Vagina (tissue), 2 donors: ENCODE data around the gene B4GALT7.

Source experiments
- POLR2A ChIP-seq, 2 donors: fragments of 450-650 bp; IDR thresholded peaks; one replicate each; pipeline ENCODE4 v1.6.1; 2017; ENCODE audit warnings: antibody characterized with exemption in 2 of 2, mild to moderate bottlenecking in 2 of 2, moderate library complexity in 2 of 2
- TF ChIP-seq, protein P1 (sequence below), 3 experiments: fragments of 450-650 bp in 2 of 3; fragments of 200-600 bp in 1 of 3; sonication (generic) in 1 of 3; IDR thresholded peaks; one replicate each; pipeline ENCODE4 v1.5.1; 2017 to 2019; ENCODE audit warnings: antibody characterized with exemption in 3 of 3, mild to moderate bottlenecking in 2 of 3, moderate library complexity in 2 of 3

DNA sequence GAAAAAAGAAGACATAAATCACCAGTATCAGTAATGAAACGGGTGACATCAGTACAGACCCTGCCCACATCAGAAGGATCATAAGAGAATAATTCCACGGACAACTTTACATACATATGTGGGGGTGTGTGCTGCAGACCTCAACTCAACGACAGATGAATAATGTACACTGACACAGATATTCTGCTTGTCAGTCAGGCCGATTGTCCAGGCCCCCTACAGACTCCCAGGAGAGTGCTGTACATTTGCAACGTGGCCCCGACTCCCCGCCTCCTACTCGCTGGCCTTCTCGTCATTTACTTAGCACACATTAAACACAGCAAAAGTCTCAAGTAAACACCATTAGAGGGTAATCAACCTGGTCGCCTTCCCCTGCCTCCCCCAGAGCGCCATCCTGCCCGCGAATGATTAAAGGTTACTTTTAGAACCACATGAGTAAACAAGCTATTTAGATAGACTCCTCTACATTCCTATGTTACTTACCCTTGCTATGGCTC lies 11.5 kb upstream of the B4GALT7 start:
- TF ChIP-seq, protein P1, sequence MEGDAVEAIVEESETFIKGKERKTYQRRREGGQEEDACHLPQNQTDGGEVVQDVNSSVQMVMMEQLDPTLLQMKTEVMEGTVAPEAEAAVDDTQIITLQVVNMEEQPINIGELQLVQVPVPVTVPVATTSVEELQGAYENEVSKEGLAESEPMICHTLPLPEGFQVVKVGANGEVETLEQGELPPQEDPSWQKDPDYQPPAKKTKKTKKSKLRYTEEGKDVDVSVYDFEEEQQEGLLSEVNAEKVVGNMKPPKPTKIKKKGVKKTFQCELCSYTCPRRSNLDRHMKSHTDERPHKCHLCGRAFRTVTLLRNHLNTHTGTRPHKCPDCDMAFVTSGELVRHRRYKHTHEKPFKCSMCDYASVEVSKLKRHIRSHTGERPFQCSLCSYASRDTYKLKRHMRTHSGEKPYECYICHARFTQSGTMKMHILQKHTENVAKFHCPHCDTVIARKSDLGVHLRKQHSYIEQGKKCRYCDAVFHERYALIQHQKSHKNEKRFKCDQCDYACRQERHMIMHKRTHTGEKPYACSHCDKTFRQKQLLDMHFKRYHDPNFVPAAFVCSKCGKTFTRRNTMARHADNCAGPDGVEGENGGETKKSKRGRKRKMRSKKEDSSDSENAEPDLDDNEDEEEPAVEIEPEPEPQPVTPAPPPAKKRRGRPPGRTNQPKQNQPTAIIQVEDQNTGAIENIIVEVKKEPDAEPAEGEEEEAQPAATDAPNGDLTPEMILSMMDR (IDR thresholded peaks at IDR 0.05), result no peak
- TF ChIP-seq POLR2A (IDR thresholded peaks at IDR 0.05), result no peak
